ENCODE measurements around the gene AKT3.
"Not testable (repeated sequence)": the region's sequence is repeated elsewhere in the genome, so short reads cannot be mapped to it uniquely, and the experiment has no call there.

Gene AKT3

DNA sequence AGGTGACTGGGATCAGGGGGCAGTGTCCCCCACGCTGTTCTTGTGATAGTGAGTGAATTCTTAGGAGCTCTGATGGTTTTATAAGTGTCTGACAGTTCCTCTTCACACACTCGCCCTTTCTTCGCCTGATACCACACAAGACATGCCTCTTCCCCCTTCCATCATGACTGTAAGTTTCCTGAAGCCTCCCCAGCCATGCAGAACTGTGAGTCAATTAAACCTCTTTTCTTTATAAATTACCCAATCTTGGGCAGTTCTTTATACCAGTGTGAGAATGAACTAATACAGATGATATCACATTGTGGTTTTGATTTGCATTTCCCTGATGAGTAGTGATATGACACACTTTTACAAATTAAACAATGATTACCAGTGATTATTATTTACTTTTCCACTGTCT, 229.9 kb downstream of the AKT3 start:
- no peak for DNase-seq (ENCODE audit: low read depth in 1 of 2, low spot score in 1 of 2)

DNA sequence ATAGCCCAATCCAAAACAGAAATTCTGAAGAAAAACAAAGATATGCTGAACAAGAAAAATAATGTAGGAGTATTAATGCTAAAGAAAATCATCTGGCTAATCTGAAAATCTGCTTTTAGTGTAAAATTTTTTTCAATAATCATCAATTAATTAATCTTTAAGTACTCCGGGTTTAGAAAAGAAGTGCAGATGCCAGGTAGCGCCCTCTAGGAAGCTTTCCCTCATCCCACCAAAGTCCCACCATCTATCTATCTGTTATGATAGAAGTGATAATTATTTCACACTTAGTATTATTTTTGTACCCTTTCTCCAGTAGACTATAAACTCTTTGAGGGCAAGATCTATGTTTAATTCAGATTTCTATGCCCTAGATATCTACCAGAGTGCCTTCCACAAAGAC, 240.3 kb downstream of the AKT3 start:
- no peak for DNase-seq (ENCODE audit: low read depth in 1 of 2, low spot score in 1 of 2)

DNA sequence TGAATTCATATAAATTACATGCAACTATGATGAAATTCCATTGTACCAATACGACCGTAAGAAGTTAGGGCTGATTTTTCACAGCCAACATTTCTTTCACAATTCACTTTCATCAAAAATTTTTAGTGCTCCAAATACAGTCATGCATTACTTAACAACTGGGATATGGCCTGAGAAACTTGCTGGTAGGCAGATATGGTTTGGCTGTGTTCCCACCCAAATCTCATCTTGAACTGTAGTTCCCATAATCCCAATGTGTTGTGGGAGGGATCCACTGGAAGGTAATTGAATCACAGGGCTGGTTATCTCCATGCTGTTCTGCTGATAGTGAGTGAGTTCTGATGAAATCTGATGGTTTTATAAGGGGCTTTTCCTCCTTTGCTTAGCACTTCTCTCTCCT, 244.4 kb downstream of the AKT3 start:
- no peak for DNase-seq (ENCODE audit: low read depth in 1 of 2, low spot score in 1 of 2)

DNA sequence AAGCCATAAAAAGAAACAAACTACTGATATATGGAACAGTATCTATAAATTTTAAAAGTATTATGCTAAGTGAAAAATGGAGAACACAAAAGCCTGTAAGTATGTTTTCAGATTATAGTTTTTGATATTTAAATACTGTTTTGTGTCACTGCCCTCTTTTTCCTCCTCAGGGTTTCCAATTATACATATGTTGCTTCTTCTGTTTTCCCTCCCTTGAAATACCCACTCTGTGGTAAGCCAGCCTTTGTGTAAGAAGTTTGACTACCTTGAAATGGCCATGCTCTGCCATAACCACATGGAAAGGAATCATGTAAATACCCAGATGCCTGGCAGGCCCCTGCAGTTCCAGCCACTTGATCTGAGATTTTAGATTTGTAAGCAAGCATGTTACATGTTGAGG, 248.3 kb downstream of the AKT3 start:
- DNase-seq (ENCODE audit: low read depth in 1 of 2, low spot score in 1 of 2): no peak

DNA sequence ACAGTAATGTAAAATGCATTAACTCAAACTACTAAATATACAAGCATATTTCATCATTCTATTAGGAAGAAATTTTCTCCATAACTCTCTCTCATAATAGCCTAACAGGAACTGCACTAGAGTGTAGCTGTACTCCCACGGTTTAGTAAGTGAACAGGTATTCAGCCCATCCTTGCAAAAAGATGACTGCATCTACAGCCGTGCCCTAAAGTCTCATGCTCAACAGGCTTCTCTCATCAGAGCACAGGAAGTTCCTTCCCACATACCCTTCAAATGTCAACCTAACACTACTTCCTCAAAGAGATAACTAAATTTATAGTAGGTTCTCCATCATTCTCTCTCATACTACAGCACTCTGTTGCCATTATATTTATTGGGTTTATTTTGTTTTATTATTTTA, 251.6 kb downstream of the AKT3 start:
- no peak for DNase-seq (ENCODE audit: low read depth in 1 of 2, low spot score in 1 of 2)

DNA sequence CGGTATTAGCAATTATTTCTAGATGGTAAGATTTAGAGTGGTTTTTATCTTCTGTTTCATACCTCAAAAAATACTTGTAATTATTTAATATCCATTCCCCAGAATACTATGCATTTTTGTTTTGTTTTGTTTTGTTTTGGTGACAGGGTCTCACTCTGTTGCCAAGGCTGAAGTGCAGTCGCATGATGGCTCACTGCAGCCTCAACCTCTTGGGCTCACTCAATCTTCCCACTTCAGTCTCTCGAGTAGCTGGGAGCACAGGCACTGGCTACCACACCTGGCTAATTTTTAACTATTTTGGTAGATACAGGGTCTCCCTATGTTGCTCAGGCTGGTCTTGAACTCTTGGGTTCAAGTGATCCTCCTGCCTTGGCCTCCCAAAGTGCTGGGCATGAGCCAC, 252.7 kb downstream of the AKT3 start:
- no peak for DNase-seq (ENCODE audit: low read depth in 1 of 2, low spot score in 1 of 2)

DNA sequence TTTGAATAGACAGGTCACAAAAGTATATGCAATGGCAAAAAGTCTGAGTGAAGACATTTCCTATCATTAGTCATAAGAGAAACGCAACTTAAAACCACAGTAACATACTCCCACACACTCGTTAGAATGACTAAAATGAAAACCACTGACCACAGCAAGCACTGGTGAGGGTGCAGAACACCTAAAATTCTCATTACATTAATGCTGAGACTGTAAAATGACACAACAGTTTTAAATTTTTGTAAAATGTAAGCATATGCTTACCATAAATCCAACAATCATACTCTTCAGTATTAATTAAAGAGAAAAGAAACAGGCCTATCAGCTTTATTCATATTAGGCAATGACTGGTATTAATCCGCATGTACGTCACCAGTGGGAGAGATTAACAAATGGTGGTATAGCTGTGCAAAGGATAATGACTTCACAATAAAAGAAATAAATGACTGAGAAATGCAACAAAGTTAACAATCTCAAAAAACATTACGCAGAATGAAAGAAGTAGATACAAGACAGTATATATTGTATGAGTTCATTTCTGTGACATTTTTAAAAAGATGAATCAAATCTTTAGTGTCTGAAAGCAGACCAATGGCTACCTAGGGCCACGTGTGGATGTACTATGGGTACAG, 253.5 kb downstream of the AKT3 start:
- no peak for DNase-seq (ENCODE audit: low read depth in 1 of 2, low spot score in 1 of 2)

DNA sequence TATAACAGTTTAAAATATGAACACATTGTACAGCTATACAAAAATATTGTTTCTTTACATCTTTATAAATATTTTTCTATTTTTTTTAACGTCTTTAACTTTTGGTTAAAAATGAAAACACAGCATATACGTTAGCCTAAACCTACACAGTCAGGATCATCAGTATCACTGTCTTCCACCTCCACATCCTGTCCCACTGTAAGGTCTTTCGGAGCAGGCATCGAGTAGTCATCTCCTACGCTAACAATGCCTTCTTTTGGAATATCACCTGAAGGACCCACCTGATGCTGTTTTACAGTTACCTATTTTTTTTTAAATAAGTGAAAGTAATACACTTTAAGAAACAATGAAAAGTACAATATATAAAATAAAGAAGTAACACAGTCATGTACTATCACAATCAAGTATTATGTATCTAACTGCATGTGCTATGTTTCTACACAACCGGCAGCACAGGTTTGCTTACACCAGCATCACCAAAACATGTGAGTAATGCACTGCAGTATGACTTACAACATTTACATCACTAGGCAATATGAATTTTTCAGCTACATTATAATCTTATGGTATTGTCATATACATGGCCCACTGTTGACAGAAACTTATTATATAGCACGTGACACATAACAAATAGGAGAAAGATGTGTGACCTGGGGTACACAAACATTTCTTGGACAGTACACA, 254.4 kb downstream of the AKT3 start:
- DNase-seq (ENCODE audit: low read depth in 1 of 2, low spot score in 1 of 2): no peak

DNA sequence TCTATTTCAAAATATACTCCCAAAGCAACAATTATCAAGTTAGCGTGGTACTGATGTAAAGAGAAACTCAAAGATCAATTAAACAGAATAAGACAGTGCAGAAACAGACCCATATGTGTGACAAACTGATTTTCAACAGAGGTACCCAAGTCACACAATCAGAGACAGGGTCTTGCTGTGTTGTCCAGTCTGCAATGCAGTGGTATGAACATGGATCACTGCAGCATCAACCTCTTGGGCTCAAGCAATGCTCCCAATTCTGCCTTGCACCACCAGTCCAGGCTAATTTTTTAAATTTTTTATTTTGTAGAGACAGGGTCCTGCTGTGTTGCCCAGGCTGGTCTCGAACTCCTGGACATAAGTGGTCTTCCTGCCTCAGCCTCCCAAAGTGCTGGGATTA, 255.6 kb downstream of the AKT3 start:
- no peak for DNase-seq (ENCODE audit: low read depth in 1 of 2, low spot score in 1 of 2)

DNA sequence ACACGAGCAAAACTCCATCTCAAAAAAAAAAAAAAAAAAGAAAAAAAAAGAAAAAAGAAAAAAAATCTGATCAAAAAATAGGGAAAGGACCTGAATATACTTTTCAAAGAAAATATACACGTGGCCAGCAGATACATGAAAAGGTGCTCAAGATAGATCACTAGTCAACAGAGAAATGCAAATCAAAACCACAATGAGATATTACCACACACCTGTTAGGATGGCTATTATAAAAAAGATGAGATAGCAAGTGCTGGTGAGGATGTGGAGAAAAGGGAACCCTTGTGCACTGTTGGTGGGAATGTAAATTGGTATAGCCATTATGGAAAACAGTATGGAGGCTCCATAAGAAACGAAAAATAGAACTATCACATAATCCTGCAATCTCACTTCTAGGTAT, 260.8 kb downstream of the AKT3 start:
- not testable (repeated sequence) for DNase-seq (ENCODE audit: low read depth in 1 of 2, low spot score in 1 of 2)

DNA sequence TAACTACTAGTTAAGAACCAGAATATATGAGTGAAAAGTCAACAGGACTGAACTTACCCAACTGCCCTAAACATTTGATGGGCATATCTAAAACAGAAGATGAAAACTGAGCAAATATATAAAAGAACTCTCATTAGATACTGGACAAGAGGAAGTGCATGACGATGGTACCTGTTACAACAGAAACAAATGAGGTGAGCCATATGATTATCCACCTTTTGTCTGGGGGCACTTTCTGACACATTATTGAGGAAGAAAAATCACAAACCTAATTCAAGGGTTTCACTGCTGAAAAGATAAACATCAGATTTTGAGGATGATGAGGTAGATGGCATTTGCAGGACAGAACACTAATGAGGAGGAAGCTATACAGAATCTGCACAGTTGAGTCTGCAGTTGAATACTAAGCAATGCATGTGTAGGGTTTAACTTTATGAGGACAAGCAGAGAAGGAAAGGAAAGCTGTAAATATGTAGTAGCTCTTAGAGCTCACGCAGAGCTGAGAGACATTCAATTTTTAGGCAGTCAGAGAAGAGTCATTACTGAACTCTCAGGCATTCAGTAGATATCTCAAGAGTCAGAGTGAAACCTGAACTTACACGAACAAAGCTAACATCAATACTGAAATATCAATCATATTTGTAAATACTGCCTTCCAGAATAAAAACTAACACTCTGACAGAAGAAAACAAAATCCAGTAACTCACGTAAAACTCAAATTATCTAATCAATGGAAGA, 262.1 kb downstream of the AKT3 start:
- DNase-seq (ENCODE audit: low read depth in 1 of 2, low spot score in 1 of 2): no peak

DNA sequence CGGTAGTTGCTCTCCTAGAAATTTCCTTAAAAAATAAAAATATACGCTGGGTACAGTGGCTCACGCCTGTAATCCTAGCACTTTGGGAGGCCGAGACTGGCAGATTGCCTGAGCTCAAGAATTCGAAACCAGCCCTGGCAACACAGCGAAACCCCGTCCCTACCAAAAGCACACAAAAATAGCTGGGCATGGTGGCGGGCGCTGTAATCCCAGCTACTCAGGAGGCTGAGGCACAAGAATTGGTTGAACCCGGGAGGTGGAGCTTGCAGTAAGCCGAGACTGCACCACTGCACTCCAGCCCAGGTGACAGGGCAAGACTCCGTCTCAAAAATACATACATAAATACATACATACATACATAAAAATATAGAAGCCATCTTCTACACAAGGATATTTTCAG, 262.8 kb downstream of the AKT3 start:
- DNase-seq (ENCODE audit: low read depth in 1 of 2, low spot score in 1 of 2): no peak

DNA sequence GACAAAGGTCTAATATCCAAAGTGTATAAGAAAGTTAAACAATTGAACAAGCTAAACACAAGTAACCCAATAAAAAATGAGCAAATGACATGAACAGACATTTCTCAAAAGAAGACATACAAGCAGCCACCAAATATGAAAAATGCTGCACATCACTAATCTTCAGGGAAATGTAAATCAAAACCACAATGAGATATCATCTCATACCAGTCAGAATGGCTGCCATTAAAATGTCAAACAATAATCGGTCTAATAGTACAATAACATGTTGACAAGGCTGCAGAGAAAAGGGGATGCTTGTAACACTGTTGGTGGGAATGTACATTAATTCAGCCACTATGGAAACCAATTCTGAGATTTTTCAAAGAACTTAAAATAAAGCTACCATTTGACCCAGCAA, 264.1 kb downstream of the AKT3 start:
- DNase-seq (ENCODE audit: low read depth in 1 of 2, low spot score in 1 of 2): no peak

DNA sequence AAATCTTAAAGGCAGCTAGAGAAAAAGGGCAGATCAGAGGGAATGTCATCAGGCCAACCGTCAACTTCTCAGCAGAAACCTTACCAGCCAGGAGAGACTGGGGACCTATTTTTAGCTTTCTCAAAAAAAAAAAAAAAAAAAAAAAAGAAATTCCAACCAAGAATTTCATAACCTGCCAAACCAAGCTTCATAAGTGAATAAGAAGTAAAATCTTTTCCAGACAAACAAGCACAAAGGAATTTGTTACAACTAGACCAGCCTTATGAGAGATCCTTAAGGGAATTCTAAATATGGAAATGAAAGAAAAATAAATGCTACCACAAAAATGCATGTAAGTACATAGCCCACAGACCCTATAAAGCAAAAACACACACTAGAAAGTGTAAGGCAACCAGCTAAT, 267.7 kb downstream of the AKT3 start:
- DNase-seq (ENCODE audit: low read depth in 1 of 2, low spot score in 1 of 2): no peak

DNA sequence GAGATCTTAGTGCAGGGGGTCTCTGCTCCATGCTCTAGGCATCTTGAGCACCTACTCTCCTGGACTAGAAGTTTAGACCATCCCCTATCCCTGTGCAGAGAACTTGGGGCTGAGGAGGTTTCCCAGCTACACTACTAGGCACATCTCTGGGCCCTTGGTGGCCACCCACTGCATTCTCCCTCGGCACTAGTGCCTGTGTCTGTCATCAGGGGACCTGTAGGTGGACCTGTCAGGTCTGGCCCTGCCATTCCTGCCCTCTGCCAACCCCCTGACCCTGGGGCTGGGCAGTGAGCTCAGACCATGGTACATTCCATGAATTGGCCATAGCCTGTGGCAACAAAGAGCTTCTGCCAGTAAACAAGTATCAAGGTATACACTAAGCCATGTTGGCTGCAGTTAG, 269.1 kb downstream of the AKT3 start:
- DNase-seq (ENCODE audit: low read depth in 1 of 2, low spot score in 1 of 2): no peak

DNA sequence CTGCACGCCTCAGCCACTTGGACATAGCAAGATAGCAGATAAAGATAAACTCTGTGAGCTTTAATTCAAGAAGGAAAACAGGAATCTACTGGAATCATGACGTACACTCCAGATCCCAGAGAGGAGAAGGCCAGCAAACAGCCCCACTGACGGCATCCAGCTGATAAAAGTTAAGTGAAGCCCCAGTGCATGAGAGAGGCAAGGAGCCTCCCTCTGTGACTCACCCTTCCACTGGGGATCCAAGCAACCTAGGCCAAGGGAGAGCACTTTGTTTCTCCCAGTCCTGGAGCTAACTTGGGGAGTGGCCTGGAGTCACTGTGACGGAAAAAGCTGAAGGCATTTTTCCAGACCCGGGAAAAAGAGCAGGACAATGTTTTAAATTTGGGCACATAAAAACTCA, 270.0 kb downstream of the AKT3 start:
- DNase-seq (ENCODE audit: low read depth in 1 of 2, low spot score in 1 of 2): no peak

DNA sequence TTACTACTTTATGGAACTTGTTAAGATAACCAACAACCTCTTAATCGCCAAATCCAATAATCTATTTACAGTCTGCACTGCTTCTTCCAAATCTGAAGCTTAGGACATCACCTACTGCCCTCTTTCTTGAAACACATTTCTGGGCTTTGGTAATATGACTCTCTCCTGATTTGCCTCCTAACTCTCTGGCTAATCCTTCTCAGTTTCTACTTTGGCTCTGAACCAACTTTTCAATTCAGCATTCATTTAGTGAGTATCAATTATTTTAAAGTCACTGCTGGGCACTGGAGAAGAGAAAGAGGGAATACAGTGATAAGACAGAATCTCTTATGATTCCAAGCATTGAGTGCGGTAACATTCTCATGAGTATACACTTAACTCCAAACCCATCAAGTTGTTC, 275.0 kb downstream of the AKT3 start:
- DNase-seq (ENCODE audit: low read depth in 1 of 2, low spot score in 1 of 2): no peak

DNA sequence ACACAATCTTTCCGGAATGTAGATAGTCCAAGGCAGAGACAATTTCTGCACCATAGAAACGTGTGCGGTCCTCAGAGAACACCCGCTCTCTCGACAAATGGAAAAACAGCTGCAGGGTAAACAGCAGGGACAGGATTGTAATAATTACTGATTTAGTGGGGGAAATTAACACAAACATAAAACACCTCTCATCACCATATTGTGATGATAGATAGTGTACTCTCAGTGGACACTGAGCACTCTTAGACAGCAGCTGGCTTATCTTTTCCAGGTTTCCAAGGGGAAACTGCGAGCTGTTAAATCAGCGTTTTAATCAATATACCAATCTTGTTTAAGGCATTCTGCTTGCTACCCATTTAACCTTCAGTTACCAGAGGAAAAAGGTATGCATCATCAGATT, 277.1 kb downstream of the AKT3 start:
- no peak for DNase-seq (ENCODE audit: low read depth in 1 of 2, low spot score in 1 of 2)

DNA sequence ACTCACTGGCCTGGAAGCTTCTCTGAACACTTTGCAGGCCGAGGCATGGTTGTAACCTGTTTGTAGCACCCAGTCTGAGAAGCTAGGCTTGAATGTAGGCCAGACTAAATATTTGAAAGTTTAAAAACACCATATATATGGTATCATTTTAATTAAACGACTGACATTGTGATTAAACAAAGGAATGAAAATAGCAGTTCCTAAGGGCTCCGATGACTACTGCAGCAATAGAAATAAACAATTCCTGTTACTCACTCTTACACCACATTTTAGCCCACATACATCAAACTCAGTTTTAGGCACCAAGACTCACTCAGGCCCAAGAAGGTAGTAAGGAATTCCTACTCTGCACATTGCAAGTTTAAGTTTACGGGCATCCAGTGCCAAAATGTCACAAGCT, 281.2 kb downstream of the AKT3 start:
- DNase-seq (ENCODE audit: low read depth in 1 of 2, low spot score in 1 of 2): no peak

DNA sequence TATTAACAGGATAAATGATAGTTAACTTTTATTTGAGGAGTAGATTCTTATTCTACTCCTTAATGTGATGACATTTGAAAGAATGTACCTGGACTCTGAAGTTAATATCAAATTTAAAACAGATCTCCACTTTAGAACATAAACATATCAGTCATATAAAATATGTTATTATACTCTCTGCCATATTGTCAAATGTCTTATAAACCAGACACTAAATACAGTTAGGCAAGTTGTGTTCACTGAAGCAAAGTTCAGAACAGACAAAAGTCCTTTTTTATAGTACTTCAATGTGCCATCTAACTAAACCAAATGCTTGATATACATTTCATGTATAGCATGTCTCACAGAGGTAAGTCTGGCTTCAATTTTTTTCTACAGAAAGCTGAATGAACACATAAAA, 285.2 kb downstream of the AKT3 start:
- DNase-seq (ENCODE audit: low read depth in 1 of 2, low spot score in 1 of 2): no peak

DNA sequence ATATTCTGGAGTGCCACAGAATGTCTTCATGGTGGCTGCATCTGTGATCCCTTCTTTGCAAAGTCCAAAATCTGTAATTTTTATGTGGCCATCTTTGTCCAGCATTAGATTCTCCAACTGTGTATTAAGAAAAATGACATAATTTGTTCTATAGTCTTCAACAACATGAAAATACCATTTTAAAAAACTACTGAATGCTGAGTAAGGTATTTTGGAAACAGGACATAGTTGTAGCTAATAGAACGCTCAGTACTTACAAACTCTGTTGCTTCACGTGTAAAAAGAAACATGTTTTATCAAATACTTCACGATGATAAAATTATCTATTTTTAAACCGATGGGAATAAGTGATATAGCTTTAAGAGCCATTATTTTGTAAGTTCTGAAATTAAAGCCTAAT, 286.3 kb downstream of the AKT3 start:
- DNase-seq (ENCODE audit: low read depth in 1 of 2, low spot score in 1 of 2): no peak

DNA sequence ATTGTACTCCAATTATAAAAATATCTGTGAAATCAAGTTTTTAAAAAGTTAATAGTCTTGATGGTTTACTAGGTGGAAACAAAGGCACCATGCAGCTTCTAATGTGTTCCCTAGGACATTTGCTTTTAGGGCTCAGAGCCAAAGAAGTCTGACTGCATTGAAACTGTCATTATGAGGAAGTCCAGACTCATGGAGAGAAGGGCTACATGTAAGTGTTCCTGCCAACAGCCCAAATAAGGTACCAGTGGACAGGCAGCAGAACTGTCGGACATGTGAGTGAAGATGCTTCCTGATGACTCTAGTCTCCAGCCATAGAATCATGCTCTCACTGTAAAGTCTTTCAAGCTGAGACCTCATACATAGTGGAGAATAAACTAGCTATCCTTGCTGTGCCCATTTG, 287.6 kb downstream of the AKT3 start:
- no peak for DNase-seq (ENCODE audit: low read depth in 1 of 2, low spot score in 1 of 2)
